Ishikawa (cell line): ENCODE data around the gene DEPDC7.

ENCODE experiments used
- CEBPB ChIP-seq: IDR thresholded peaks from 2 replicates; pipeline ENCODE4 v1.6.1; 2012
- EP300 ChIP-seq: IDR thresholded peaks from 2 replicates; pipeline ENCODE4 v1.6.1; 2012; ENCODE audit warnings: borderline replicate concordance
- TAF1 ChIP-seq: IDR thresholded peaks from 2 replicates; pipeline ENCODE4 v1.6.1; 2012; ENCODE audit warnings: low read depth, mild to moderate bottlenecking
- TCF12 ChIP-seq: IDR thresholded peaks from 2 replicates; pipeline ENCODE4 v1.6.1; 2012; ENCODE audit warnings: low read depth

DNA sequence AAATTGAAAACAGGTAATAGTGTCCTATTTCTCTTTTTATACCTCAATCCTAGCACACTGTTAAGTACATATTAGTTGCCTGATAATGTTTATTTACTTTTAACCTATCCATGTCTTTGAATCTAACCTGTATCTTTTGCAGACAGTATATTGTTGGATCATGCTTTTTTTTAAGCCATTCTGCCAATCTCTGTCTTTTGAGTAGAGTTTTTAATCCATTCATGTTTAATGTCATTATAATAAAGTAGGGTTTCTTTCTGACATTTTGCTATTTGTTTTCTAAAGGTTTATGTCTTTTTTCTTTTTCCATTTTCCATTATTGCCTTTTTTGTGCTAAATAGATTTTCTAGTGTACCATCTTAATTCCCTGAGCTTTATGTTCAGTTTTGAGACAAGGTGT lies 23.8 kb upstream of the DEPDC7 start:
- no peak for TF ChIP-seq TAF1
- no peak for TF ChIP-seq EP300
- TF ChIP-seq CEBPB, result no peak
- TF ChIP-seq TCF12, result no peak
